ENCODE measurements around the gene ASB12. TPM values are rescaled to one million over a fixed set of nuclear protein-coding genes. Genes with fewer than 3 reads are reported as not detected.

The ASB12 gene
- total and polyA plus RNA-seq, 8 donors: 0.20 to 0.88 (median 0.44) TPM; not detected in 1

- ATAC-seq (peak; percentile 2), DNase-seq (peak in 1 of 4 donors; percentile 22)
- TF ChIP-seq CTCF (IDR thresholded peaks at IDR 0.05): no peak
- Histone ChIP-seq H3K36me3 (no peaks in the 10 kb centered on the region), H3K4me3 (peak overlapping the region; percentile 46 to 59), H3K9me3 (no peaks in the 10 kb centered on the region), H3K27me3 (no peaks in the 10 kb centered on the region), H3K27ac (peak overlapping the region; percentile 79 to 84), H3K4me1 (peaks cover 9 to 10% of the 10 kb centered on the region in 2 donors)
- intact Hi-C loops (cut with DNase I): no loop called here
Measured at GRCh38 chrX:64206556-64207162, 23.7 kb downstream of the ASB12 start.

GRCh38 chrX:64205735-64206501 lies 24.5 kb downstream of the ASB12 start:
- DNase-seq: peak; percentile 89 to 94 (median 92)
- peak; percentile 90 for ATAC-seq
- Histone ChIP-seq H3K4me1 (peaks cover 9 to 10% of the 10 kb centered on the region in 2 donors), H3K9me3 (no peaks in the 10 kb centered on the region), H3K36me3 (no peaks in the 10 kb centered on the region), H3K27me3 (no peaks in the 10 kb centered on the region), H3K27ac (peak overlapping the region; percentile 79 to 84), H3K4me3 (peak overlapping the region; percentile 46 to 59)
- intact Hi-C loops (cut with DNase I): no loop called here
- no peak for TF ChIP-seq CTCF (IDR thresholded peaks at IDR 0.05)

- peaks cover 9 to 10% of the 10 kb centered on the region in 2 donors for H3K4me1 ChIP-seq
- H3K27ac ChIP-seq: peak within 1 kb of the TSS; percentile 79 to 84
- intact Hi-C loops (cut with DNase I): no loop called here
- peak; percentile 64 for ATAC-seq
- DNase-seq: peak in 1 of 4 donors; percentile 85
- peak within 1 kb of the TSS; percentile 46 to 59 for H3K4me3 ChIP-seq
- TF ChIP-seq CTCF (IDR thresholded peaks at IDR 0.05): no peak
- H3K9me3 ChIP-seq: no peaks in the 10 kb centered on the region
- no peaks in the 10 kb centered on the region for H3K36me3 ChIP-seq
- H3K27me3 ChIP-seq: no peaks in the 10 kb centered on the region
Measured at GRCh38 chrX:64205441-64205734, 25.0 kb downstream of the ASB12 start, which contains the start of gene AMER1. AMER1 (minus strand) TSS chrX:64205708; CDS start chrX:64193286, 12,422 bp downstream.

- TF ChIP-seq CTCF (IDR thresholded peaks at IDR 0.05): no peak
- ATAC-seq (peak; percentile 31), DNase-seq (peak in 3 of 4 donors; percentile 44 to 63 (median 46))
- intact Hi-C loops (cut with DNase I): no loop called here
- no peaks in the 10 kb centered on the region for H3K36me3 ChIP-seq
- H3K9me3 ChIP-seq: no peaks in the 10 kb centered on the region
- H3K27ac ChIP-seq: peak overlapping the region; percentile 79 to 84
- peaks cover 9 to 10% of the 10 kb centered on the region in 2 donors for H3K4me1 ChIP-seq
- H3K27me3 ChIP-seq: no peaks in the 10 kb centered on the region
- peak overlapping the region; percentile 46 to 59 for H3K4me3 ChIP-seq
Measured at GRCh38 chrX:64204701-64205440, 25.5 kb downstream of the ASB12 start.

DNA sequence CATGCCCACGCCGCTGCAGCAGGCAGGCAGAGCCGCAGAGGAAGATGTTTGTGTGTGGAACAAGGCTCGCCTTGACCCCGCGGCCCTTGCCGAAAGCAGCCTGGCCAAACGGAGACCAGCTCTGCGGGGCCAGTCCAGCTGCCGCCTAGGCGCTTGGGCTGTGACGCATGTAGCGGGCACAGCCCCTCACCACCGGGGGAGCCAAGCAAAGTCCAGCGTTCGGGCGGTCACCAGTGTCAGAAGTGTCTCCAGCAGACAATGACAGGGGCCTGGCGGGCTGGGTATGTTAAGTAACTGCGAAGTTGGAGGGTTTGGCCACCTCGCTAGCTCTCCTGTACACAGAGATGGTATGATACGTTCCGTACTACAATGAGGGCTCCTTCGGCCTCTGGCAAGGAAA lies 26.2 kb downstream of the ASB12 start:
- Histone ChIP-seq H3K27ac (no peak overlapping the region), H3K4me1 (peaks cover 9 to 10% of the 10 kb centered on the region in 2 donors), H3K36me3 (no peaks in the 10 kb centered on the region), H3K27me3 (no peaks in the 10 kb centered on the region), H3K4me3 (peak overlapping the region; percentile 46 to 59), H3K9me3 (no peaks in the 10 kb centered on the region)
- intact Hi-C loops (cut with DNase I): no loop called here
- ATAC-seq (no peak), DNase-seq (peak in 2 of 4 donors; percentile 18 to 44)
- no peak for TF ChIP-seq CTCF (IDR thresholded peaks at IDR 0.05)
